ENCODE measurements around the gene ASB1. TPM values are rescaled to one million over a fixed set of nuclear protein-coding genes. Genes with fewer than 3 reads are reported as not detected.
A peak's percentile ranks its signal among the peaks of the same experiment; 100 is the strongest.

The ASB1 gene
- total RNA-seq, 1 donor, result 27.9 TPM

- peak; percentile 67 for DNase-seq (ENCODE audit: insufficient read length, low spot score, missing footprints)
- peak overlapping the region; percentile 100 for H3K27ac ChIP-seq (ENCODE audit: low read depth, low read length)
- peaks cover 5% of the 10 kb centered on the region for H3K9me3 ChIP-seq (ENCODE audit: low read depth, low read length)
- peak overlapping the region; percentile 98 for H3K4me3 ChIP-seq (ENCODE audit: insufficient read depth, low read length)
- no peaks in the 10 kb centered on the region for H3K27me3 ChIP-seq (ENCODE audit: insufficient read depth, low read length)
- TF ChIP-seq, protein P1, sequence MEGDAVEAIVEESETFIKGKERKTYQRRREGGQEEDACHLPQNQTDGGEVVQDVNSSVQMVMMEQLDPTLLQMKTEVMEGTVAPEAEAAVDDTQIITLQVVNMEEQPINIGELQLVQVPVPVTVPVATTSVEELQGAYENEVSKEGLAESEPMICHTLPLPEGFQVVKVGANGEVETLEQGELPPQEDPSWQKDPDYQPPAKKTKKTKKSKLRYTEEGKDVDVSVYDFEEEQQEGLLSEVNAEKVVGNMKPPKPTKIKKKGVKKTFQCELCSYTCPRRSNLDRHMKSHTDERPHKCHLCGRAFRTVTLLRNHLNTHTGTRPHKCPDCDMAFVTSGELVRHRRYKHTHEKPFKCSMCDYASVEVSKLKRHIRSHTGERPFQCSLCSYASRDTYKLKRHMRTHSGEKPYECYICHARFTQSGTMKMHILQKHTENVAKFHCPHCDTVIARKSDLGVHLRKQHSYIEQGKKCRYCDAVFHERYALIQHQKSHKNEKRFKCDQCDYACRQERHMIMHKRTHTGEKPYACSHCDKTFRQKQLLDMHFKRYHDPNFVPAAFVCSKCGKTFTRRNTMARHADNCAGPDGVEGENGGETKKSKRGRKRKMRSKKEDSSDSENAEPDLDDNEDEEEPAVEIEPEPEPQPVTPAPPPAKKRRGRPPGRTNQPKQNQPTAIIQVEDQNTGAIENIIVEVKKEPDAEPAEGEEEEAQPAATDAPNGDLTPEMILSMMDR (IDR thresholded peaks at IDR 0.05; ENCODE audit: extremely low read depth, low read depth, low read length), result no peak
- no peaks in the 10 kb centered on the region for H4K20me1 ChIP-seq (ENCODE audit: insufficient read depth, low read length)
- H3K36me3 ChIP-seq (ENCODE audit: insufficient read depth, low read length), result peaks cover 34% of the 10 kb centered on the region
- H3K4me2 ChIP-seq (ENCODE audit: insufficient read depth, low read length), result peak overlapping the region; percentile 100
- no peak overlapping the region for H2AFZ ChIP-seq (ENCODE audit: low read length)
- peaks cover 59% of the 10 kb centered on the region for H3K79me2 ChIP-seq (ENCODE audit: insufficient read depth, low read length)
- peaks cover 72% of the 10 kb centered on the region for H3K4me1 ChIP-seq (ENCODE audit: insufficient read depth, low read length)
These were observed 872 bp downstream of the ASB1 start for GRCh38 chr2:238427435-238428162.

GRCh38 chr2:238428866-238429265 is 2.1 kb downstream of the ASB1 start:
- Histone ChIP-seq H3K27ac (ENCODE audit: low read depth, low read length) (peak overlapping the region; percentile 100), H3K9me3 (ENCODE audit: low read depth, low read length) (peaks cover 5% of the 10 kb centered on the region), H3K4me1 (ENCODE audit: insufficient read depth, low read length) (peaks cover 70% of the 10 kb centered on the region), H3K4me3 (ENCODE audit: insufficient read depth, low read length) (peak overlapping the region; percentile 98), H3K27me3 (ENCODE audit: insufficient read depth, low read length) (no peaks in the 10 kb centered on the region), H3K36me3 (ENCODE audit: insufficient read depth, low read length) (peaks cover 44% of the 10 kb centered on the region), H4K20me1 (ENCODE audit: insufficient read depth, low read length) (no peaks in the 10 kb centered on the region), H3K79me2 (ENCODE audit: insufficient read depth, low read length) (peaks cover 72% of the 10 kb centered on the region), H3K4me2 (ENCODE audit: insufficient read depth, low read length) (peak overlapping the region; percentile 100), H2AFZ (ENCODE audit: low read length) (no peak overlapping the region)
- TF ChIP-seq, protein P1 (IDR thresholded peaks at IDR 0.05; ENCODE audit: extremely low read depth, low read depth, low read length), result no peak
- no peak for DNase-seq (ENCODE audit: insufficient read length, low spot score, missing footprints)

DNA sequence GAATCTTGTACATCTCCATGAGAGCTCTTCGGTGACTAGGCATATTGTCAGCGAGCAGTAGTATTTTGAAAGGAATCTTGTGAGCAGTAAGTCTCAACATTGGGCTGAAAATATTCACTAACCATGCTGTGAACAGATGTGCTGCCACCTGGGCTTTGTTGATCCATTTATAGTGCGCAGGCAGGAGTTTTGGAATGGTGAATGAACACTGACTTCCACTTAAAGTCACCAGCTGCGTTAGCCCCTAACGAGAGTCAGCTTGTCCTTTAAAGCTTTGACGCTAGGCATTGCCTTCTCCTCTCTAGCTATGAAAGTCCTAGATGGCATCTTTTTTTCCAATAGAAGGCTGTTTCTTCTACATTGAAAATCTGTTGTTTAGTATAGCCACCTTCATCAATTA is 4.1 kb downstream of the ASB1 start:
- Histone ChIP-seq H4K20me1 (ENCODE audit: insufficient read depth, low read length) (no peaks in the 10 kb centered on the region), H3K79me2 (ENCODE audit: insufficient read depth, low read length) (peaks cover 79% of the 10 kb centered on the region), H3K4me3 (ENCODE audit: insufficient read depth, low read length) (no peak overlapping the region), H3K9me3 (ENCODE audit: low read depth, low read length) (peaks cover 5% of the 10 kb centered on the region), H3K4me2 (ENCODE audit: insufficient read depth, low read length) (peak overlapping the region; percentile 15), H2AFZ (ENCODE audit: low read length) (no peak overlapping the region), H3K27ac (ENCODE audit: low read depth, low read length) (peak overlapping the region; percentile 99), H3K36me3 (ENCODE audit: insufficient read depth, low read length) (peaks cover 57% of the 10 kb centered on the region), H3K27me3 (ENCODE audit: insufficient read depth, low read length) (no peaks in the 10 kb centered on the region), H3K4me1 (ENCODE audit: insufficient read depth, low read length) (peaks cover 68% of the 10 kb centered on the region)
- TF ChIP-seq, protein P1 (IDR thresholded peaks at IDR 0.05; ENCODE audit: extremely low read depth, low read depth, low read length), result no peak
- DNase-seq (ENCODE audit: insufficient read length, low spot score, missing footprints), result no peak

DNA sequence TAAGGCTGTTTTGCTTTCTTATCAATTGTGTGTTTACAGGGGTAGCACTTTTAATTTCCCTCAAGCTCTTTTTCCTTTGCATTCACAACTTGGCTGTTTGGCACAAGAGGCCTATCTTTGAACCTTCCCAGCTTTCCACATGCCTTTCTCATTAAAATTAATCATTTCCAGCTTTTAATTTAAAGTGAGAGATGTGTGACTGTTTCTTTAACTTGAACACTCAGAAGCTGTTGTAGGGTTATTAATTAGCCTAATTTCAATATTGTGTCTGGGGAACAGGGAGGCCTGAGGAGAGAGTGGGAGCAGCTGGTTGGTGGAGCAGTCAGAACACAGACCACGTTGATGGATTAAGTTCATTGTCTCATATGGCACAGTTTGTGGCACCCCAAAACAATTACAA is 4.7 kb downstream of the ASB1 start:
- H3K4me1 ChIP-seq (ENCODE audit: insufficient read depth, low read length), result peaks cover 69% of the 10 kb centered on the region
- no peaks in the 10 kb centered on the region for H3K27me3 ChIP-seq (ENCODE audit: insufficient read depth, low read length)
- peaks cover 64% of the 10 kb centered on the region for H3K36me3 ChIP-seq (ENCODE audit: insufficient read depth, low read length)
- peaks cover 5% of the 10 kb centered on the region for H3K9me3 ChIP-seq (ENCODE audit: low read depth, low read length)
- TF ChIP-seq, protein P1 (IDR thresholded peaks at IDR 0.05; ENCODE audit: extremely low read depth, low read depth, low read length), result no peak
- H3K4me3 ChIP-seq (ENCODE audit: insufficient read depth, low read length), result no peak overlapping the region
- no peak overlapping the region for H2AFZ ChIP-seq (ENCODE audit: low read length)
- DNase-seq (ENCODE audit: insufficient read length, low spot score, missing footprints), result no peak
- peak overlapping the region; percentile 15 for H3K4me2 ChIP-seq (ENCODE audit: insufficient read depth, low read length)
- peak overlapping the region; percentile 99 for H3K27ac ChIP-seq (ENCODE audit: low read depth, low read length)
- no peaks in the 10 kb centered on the region for H4K20me1 ChIP-seq (ENCODE audit: insufficient read depth, low read length)
- H3K79me2 ChIP-seq (ENCODE audit: insufficient read depth, low read length), result peaks cover 86% of the 10 kb centered on the region
